ENCODE results near the gene FOSL1.
"Not testable (repeated sequence)": the region's sequence is repeated elsewhere in the genome, so short reads cannot be mapped to it uniquely, and the experiment has no call there.

The FOSL1 gene

GRCh38 chr11:65894034-65894591, 6.1 kb downstream of the FOSL1 start:
- DNase-seq = no peak

- DNase-seq = no peak
Measured at GRCh38 chr11:65892661-65893317, 7.4 kb downstream of the FOSL1 start.

GRCh38 chr11:65892137-65892540, 8.0 kb downstream of the FOSL1 start:
- DNase-seq = not testable (repeated sequence)

GRCh38 chr11:65891219-65892136, 8.7 kb downstream of the FOSL1 start:
- no peak for DNase-seq

- peak; percentile 53 for DNase-seq
Measured at GRCh38 chr11:65890324-65891218, 9.6 kb downstream of the FOSL1 start, which contains the start of gene CCDC85B. CCDC85B (plus strand) TSS chr11:65890673; CDS start chr11:65890784, 111 bp downstream.

GRCh38 chr11:65888163-65888814, 11.9 kb downstream of the FOSL1 start, which contains the start of gene FIBP:
FIBP (minus strand) TSS chr11:65888471; CDS start chr11:65888418, 53 bp downstream.
- DNase-seq = peak; percentile 80

GRCh38 chr11:65887723-65888162, 12.4 kb downstream of the FOSL1 start:
- DNase-seq = no peak

GRCh38 chr11:65886826-65887722, 13.1 kb downstream of the FOSL1 start:
- DNase-seq = no peak

GRCh38 chr11:65885808-65886536, 14.2 kb downstream of the FOSL1 start:
- DNase-seq = no peak

GRCh38 chr11:65885231-65885630, 15.0 kb downstream of the FOSL1 start:
- DNase-seq = no peak

GRCh38 chr11:65884716-65885092, 15.5 kb downstream of the FOSL1 start:
- no peak for DNase-seq

GRCh38 chr11:65883786-65884715, 16.1 kb downstream of the FOSL1 start:
- no peak for DNase-seq

- DNase-seq = no peak
Measured at GRCh38 chr11:65883058-65883761, 17.0 kb downstream of the FOSL1 start.

GRCh38 chr11:65882120-65883057, 17.8 kb downstream of the FOSL1 start:
- no peak for DNase-seq

- DNase-seq = no peak
Measured at GRCh38 chr11:65880844-65881421, 19.3 kb downstream of the FOSL1 start.

- no peak for DNase-seq
Measured at GRCh38 chr11:65880027-65880426, 20.2 kb downstream of the FOSL1 start.

GRCh38 chr11:65879617-65880016, 20.6 kb downstream of the FOSL1 start, which contains the start of gene CTSW:
CTSW (plus strand) TSS chr11:65879837; CDS start chr11:65879855, 18 bp downstream.
- DNase-seq = no peak
